Activated CD8-positive, alpha-beta memory T cell treated with anti-CD3 and anti-CD28 coated beads for 4 hours (primary cell): ENCODE data around the gene GGT1.
A peak's percentile ranks its signal among the peaks of the same experiment; 100 is the strongest.
"Not testable (repeated sequence)": the region's sequence is repeated elsewhere in the genome, so short reads cannot be mapped to it uniquely, and the experiment has no call there.

ENCODE experiments used
- DNase-seq, 2 donors: peaks; one replicate each; pipeline ENCODE4 v3.0.0-alpha.2; 2020; ENCODE audit warnings: low read depth in 2 of 2

The GGT1 gene

DNA sequence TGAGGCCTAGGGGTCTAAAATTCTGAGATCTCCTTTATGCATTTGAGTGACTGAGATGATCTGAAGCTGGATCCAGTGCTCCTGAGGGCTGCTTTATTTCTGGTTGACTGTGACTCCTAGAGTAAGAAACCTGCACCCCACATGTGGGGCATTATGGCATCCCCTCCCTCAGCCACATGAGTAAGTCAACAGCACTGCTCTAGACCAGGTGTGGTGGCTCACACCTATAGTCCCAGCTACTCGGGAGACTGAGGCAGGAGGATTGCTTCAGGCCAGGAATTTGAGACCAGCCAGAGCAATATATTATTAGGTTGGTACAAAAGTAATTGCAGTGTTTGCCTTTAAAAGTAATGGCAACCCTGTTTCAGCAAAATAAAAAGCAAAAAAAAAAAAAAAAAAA is 39.3 kb downstream of the GGT1 start:
- not testable (repeated sequence) for DNase-seq

GRCh38 chr22:24644409-24644808 is 41.4 kb downstream of the GGT1 start:
- DNase-seq, result not testable (repeated sequence)

GRCh38 chr22:24645408-24646399 is 42.7 kb downstream of the GGT1 start:
- DNase-seq, result not testable (repeated sequence)

GRCh38 chr22:24646756-24647155 is 43.8 kb downstream of the GGT1 start:
- not testable (repeated sequence) for DNase-seq

DNA sequence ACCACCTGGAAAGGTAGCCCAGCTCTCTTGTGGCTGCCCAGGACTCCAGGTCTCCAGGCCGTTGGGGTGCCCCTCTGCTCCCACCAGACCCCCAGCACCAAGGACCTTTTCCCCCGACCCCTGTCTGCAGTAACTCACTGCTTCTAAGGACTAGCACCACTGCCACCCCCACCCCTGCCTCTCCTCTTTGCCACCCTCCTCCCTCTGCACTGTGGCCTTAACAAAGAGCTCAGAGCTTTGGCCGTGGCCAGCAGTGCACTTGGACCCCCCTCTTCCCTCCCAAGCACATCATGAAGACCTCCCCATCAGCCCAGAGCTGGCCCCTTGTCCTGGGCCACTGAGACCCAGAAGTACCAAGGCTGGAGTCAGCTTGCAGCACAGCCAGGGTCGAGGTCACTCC is 46.4 kb downstream of the GGT1 start:
- DNase-seq, result not testable (repeated sequence)

DNA sequence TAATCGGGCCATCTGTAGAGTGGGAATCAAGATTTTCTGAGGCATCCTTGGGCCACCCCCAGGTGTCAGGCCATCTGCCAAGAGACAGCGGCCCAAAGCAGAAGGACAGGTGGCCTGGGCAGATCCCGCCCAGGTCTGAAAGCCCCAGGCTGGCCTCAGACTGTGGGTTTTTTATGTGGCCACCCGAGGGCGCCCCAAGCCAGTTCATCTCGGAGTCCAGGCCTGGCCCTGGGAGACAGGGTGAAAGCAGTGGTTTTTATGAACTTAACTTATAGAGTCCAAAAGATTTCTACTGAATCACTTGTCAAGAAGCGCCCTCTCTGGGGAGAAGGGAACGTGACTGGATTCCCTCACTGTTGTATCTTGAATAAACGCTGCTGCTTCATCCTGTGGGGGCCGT is 47.9 kb downstream of the GGT1 start:
- DNase-seq, result peak; percentile 2 to 4

DNA sequence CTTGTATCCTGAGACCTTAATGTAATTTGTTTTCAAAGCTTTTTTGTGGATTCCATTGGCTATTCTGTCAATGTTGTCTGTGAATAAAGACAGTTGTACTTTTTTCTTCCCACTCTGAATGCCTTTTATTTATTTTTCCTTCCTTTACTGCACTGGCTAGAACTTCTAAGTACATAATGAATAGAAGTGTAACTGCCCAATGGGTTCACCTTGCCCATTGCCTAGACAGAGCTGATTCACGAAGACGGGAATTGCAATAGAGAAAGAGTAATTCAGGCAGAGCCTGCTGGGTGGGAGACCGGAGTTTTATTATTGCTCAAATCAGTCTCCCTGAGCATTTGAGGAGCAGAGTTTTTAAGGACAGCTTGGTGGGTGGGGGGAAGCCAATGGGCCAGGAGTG is 62.4 kb downstream of the GGT1 start:
- DNase-seq, result not testable (repeated sequence)

GRCh38 chr22:24667904-24668303 is 64.9 kb downstream of the GGT1 start:
- not testable (repeated sequence) for DNase-seq

GRCh38 chr22:24672532-24672931 is 69.5 kb downstream of the GGT1 start:
- not testable (repeated sequence) for DNase-seq
